Occipital lobe (tissue), 2 donors: Measurements from ENCODE around the gene NFATC1. TPM values are rescaled to one million over a fixed set of nuclear protein-coding genes. Genes with fewer than 3 reads are reported as not detected.

Experiments used
- DNase-seq: peaks from one replicate; lab custom pipeline; 2025; lab: John Stamatoyannopoulos, UW
- total RNA-seq: library from RNA; depleted of rRNA; stranded (reverse); fragments of >200 nt; gene quantifications from one replicate; pipeline ENCODE4 v1.2.3, GENCODE V29; 2014

The NFATC1 gene
- total RNA-seq, 1 donor from 2014 or later, result 0.16 TPM

GRCh38 chr18:79552140-79552631 is 156.5 kb downstream of the NFATC1 start:
- no peak for DNase-seq

GRCh38 chr18:79552696-79553095 is 157.0 kb downstream of the NFATC1 start:
- no peak for DNase-seq

- DNase-seq, result no peak
Measured at GRCh38 chr18:79553154-79553553, 157.4 kb downstream of the NFATC1 start.

GRCh38 chr18:79553696-79554095 is 158.0 kb downstream of the NFATC1 start:
- no peak for DNase-seq

- no peak for DNase-seq
Measured at GRCh38 chr18:79554321-79554720, 158.6 kb downstream of the NFATC1 start.

- no peak for DNase-seq
Measured at GRCh38 chr18:79554945-79555645, 159.4 kb downstream of the NFATC1 start.

- no peak for DNase-seq
Measured at GRCh38 chr18:79555885-79556284, 160.2 kb downstream of the NFATC1 start.

GRCh38 chr18:79556829-79557585 is 161.3 kb downstream of the NFATC1 start:
- no peak for DNase-seq

- no peak for DNase-seq
Measured at GRCh38 chr18:79558196-79558932, 162.6 kb downstream of the NFATC1 start.

GRCh38 chr18:79558933-79559416 is 163.2 kb downstream of the NFATC1 start:
- no peak for DNase-seq

- DNase-seq, result no peak
Measured at GRCh38 chr18:79559436-79559835, 163.7 kb downstream of the NFATC1 start.

- no peak for DNase-seq
Measured at GRCh38 chr18:79560042-79560860, 164.5 kb downstream of the NFATC1 start.

- DNase-seq, result no peak
Measured at GRCh38 chr18:79560861-79561210, 165.1 kb downstream of the NFATC1 start.

GRCh38 chr18:79563949-79564348 is 168.2 kb downstream of the NFATC1 start:
- DNase-seq, result no peak

- DNase-seq, result no peak
Measured at GRCh38 chr18:79564441-79564840, 168.7 kb downstream of the NFATC1 start.

- no peak for DNase-seq
Measured at GRCh38 chr18:79566771-79567431, 171.2 kb downstream of the NFATC1 start.

GRCh38 chr18:79567481-79568147 is 171.9 kb downstream of the NFATC1 start:
- DNase-seq, result no peak

GRCh38 chr18:79568543-79569205 is 172.9 kb downstream of the NFATC1 start:
- no peak for DNase-seq

GRCh38 chr18:79569720-79570119 is 174.0 kb downstream of the NFATC1 start:
- DNase-seq, result no peak
